Subcutaneous abdominal adipose tissue (tissue), 5 donors: ENCODE measurements around the gene ARX.

Experiments used
- H3K27ac ChIP-seq: one replicate; pipeline ENCODE4 v1.7.0; 2013; ENCODE audit warnings: low read depth, mild to moderate bottlenecking, inconsistent platforms, low read length, moderate library complexity
- H3K27me3 ChIP-seq, 5 donors: one replicate each; pipeline ENCODE4 v1.7.0; 2013; ENCODE audit warnings: low read length in 5 of 5, inconsistent platforms in 1 of 5; ENCODE audit not compliant: control insufficient read depth in 5 of 5, insufficient read depth in 4 of 5
- H3K36me3 ChIP-seq, 5 donors: one replicate each; pipeline ENCODE4 v1.7.0; 2013; ENCODE audit warnings: low read length in 5 of 5; ENCODE audit not compliant: control insufficient read depth in 5 of 5, insufficient read depth in 5 of 5
- H3K4me1 ChIP-seq, 5 donors: one replicate each; pipeline ENCODE4 v1.7.0; 2013; ENCODE audit warnings: low read length in 5 of 5, mild to moderate bottlenecking in 3 of 5, moderate library complexity in 1 of 5; ENCODE audit not compliant: control insufficient read depth in 5 of 5, insufficient read depth in 5 of 5
- H3K4me3 ChIP-seq, 5 donors: one replicate each; pipeline ENCODE4 v1.7.0; 2013; ENCODE audit warnings: low read length in 5 of 5, low read depth in 1 of 5
- H3K9ac ChIP-seq, 5 donors: one replicate each; pipeline ENCODE4 v1.7.0; 2013; ENCODE audit warnings: low read length in 5 of 5, mild to moderate bottlenecking in 4 of 5, moderate library complexity in 3 of 5
- H3K9me3 ChIP-seq, 5 donors: one replicate each; pipeline ENCODE4 v1.7.0; 2013; ENCODE audit warnings: low read length in 5 of 5; ENCODE audit not compliant: control insufficient read depth in 5 of 5
- donor health status: healthy.
- donor health status: healthy.
- donor health status: healthy.
- donor health status: healthy.
- donor health status: healthy.

Gene ARX

DNA sequence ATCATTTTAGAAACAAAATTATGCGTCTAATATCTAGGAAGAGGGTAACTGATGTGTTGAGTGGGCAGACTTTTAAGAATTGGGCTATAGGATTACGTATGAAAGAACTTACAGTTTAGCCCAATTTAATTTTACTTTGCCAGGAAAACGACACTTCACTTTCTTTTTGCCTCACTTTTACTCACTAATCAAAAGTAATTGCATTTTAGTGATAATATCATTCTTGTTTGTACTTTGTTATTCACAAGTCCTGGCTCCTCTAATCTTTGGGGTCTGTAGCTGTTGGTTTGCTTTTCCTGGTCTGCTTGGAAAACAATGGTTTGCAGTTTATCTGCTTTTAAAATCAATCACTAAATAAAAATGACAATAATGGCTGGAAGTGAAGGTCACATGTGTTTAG, 2.9 kb upstream of the ARX start:
- Histone ChIP-seq H3K27me3 (peaks cover 55 to 92% (median 80%) of the 10 kb centered on the region in 5 donors), H3K4me3 (no peak overlapping the region), H3K9ac (no peak overlapping the region), H3K27ac (no peak overlapping the region), H3K9me3 (no peaks in the 10 kb centered on the region), H3K36me3 (no peaks in the 10 kb centered on the region), H3K4me1 (peaks cover 0 to 39% (median 20%) of the 10 kb centered on the region in 5 donors)

DNA sequence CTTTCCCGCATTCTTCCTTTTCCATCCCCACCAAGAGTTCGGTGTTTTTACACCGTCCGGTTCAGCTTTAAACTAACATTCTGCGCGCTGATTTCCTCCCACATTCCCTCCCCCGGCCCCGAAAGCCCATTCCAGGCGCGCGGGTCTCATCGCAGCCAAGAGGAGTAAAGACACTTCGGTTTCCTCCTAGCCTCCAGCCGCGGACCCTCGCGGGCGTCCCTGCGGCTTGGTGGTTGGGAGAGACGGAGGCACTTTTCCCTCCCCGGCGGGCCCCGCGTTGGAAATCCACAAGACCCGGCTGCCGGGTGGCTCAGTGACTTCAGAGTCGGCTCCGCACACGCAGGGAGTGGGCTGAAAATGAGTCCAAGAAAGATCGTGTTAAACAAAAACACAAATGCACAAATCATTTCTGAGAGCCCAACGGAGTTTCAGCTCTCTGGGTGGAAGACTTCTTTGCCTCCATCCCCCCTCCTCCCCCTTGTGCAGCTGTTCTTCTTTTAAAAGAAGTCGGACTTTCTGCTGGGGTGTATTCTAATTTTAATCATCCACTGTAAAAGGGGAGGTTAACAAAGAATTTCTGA, 2.0 kb upstream of the ARX start:
- peaks cover 52 to 87% (median 74%) of the 10 kb centered on the region in 5 donors for H3K27me3 ChIP-seq
- peak overlapping the region in 2 of 5 donors; percentile 7 to 24 for H3K4me3 ChIP-seq
- H3K4me1 ChIP-seq = peaks cover 0 to 44% (median 23%) of the 10 kb centered on the region in 5 donors
- H3K36me3 ChIP-seq = no peaks in the 10 kb centered on the region
- H3K9me3 ChIP-seq = peaks cover 0 to 4% (median 2%) of the 10 kb centered on the region in 5 donors
- H3K27ac ChIP-seq = no peak overlapping the region
- H3K9ac ChIP-seq = no peak overlapping the region

DNA sequence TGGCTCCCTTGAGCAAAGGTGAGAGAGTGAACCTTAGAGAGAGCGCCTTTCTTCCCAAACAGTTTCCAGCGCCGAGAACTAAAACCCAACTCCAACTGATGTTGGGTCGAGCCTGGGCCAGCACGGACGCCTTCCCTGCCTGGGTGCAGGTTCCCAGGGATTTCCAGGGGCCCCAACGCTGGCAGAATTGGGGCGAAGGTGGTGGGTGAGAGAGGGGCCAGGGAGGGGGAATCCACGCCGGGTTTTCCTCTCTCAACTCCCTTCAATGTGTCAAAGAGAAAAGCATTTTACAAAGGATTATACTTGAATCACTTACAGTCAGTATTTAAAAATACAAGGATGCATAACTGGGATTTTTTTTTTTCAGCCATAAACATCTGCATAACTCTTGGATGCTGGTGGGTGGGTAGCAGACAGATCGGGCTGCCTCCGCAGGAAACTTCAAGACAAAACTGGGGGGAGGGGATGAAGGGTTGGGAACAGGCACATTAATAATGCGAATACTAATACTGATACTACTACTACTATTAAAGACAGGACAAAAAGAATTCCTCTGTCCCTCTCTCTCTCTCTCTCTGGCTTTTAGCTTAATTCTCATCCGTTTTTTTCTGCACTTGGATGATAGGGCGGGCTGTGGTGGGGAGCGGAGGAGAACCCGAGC, 1.3 kb upstream of the ARX start:
- Histone ChIP-seq H3K27ac (no peak overlapping the region), H3K4me3 (peak overlapping the region in 1 of 5 donors; percentile 24), H3K4me1 (peaks cover 0 to 45% (median 30%) of the 10 kb centered on the region in 5 donors), H3K9ac (no peak overlapping the region), H3K27me3 (peaks cover 48 to 86% (median 71%) of the 10 kb centered on the region in 5 donors), H3K36me3 (no peaks in the 10 kb centered on the region), H3K9me3 (peaks cover 0 to 5% (median 3%) of the 10 kb centered on the region in 5 donors)

DNA sequence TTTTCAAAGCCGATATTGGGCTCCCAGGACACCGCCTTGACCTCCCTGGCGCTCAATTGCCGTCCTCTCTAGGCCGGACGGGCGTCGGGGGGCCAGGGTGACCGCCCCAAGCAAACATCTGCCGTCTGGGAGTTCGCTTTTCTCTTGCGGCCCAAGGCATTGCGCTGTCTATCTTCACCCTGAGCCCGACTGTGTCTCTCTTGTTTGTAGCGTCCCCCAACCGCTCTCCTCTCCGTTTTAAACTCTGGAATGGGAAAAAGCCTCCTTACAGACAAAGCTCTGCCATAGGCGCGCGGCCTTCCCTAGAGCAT, 551 bp upstream of the ARX start:
- peaks cover 0 to 5% (median 3%) of the 10 kb centered on the region in 5 donors for H3K9me3 ChIP-seq
- H3K27me3 ChIP-seq = peaks cover 48 to 86% (median 71%) of the 10 kb centered on the region in 5 donors
- no peak overlapping the region for H3K4me3 ChIP-seq
- no peaks in the 10 kb centered on the region for H3K36me3 ChIP-seq
- no peak overlapping the region for H3K27ac ChIP-seq
- peaks cover 0 to 43% (median 29%) of the 10 kb centered on the region in 5 donors for H3K4me1 ChIP-seq
- no peak overlapping the region for H3K9ac ChIP-seq

DNA sequence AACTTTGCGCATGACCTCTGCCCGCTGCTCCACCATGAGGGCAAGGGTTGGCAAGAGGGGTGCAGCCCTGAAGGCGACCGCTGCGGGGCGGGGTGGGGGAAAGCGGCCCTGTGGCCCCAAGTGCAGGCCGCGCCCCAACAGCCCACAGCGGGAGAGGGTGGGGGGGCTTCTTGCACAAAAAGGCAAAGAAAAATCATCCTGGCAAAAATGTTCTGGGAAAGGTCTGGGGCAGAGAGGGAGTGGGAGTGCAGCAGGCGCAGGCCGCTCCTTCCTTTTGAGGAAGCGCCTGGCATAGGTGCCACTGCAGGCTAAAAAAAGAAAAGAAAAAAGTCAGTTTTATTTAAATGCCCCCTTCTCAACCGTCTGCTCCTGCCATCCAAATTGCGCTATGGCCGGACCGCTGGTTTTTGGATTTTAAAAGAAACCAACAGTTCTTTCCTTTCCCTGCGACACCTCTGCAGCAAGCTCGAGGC, 1.4 kb downstream of the ARX start:
- Histone ChIP-seq H3K27me3 (peaks cover 38 to 86% (median 70%) of the 10 kb centered on the region in 5 donors), H3K9ac (no peak overlapping the region), H3K36me3 (no peaks in the 10 kb centered on the region), H3K4me3 (no peak overlapping the region), H3K9me3 (peaks cover 0 to 5% (median 3%) of the 10 kb centered on the region in 5 donors), H3K27ac (no peak overlapping the region), H3K4me1 (peaks cover 0 to 31% (median 19%) of the 10 kb centered on the region in 5 donors)

- peaks cover 38 to 87% (median 72%) of the 10 kb centered on the region in 5 donors for H3K27me3 ChIP-seq
- peaks cover 0 to 5% (median 3%) of the 10 kb centered on the region in 5 donors for H3K9me3 ChIP-seq
- no peak overlapping the region for H3K27ac ChIP-seq
- no peak overlapping the region for H3K9ac ChIP-seq
- H3K4me3 ChIP-seq = no peak overlapping the region
- H3K36me3 ChIP-seq = no peaks in the 10 kb centered on the region
- H3K4me1 ChIP-seq = peaks cover 0 to 31% (median 19%) of the 10 kb centered on the region in 5 donors
Measured at GRCh38 chrX:25013632-25014365, 2.0 kb downstream of the ARX start.

GRCh38 chrX:25012793-25013631, 2.8 kb downstream of the ARX start:
- H3K9ac ChIP-seq = no peak overlapping the region
- H3K36me3 ChIP-seq = no peaks in the 10 kb centered on the region
- H3K27me3 ChIP-seq = peaks cover 37 to 88% (median 76%) of the 10 kb centered on the region in 5 donors
- H3K4me1 ChIP-seq = peaks cover 0 to 31% (median 19%) of the 10 kb centered on the region in 5 donors
- no peak overlapping the region for H3K27ac ChIP-seq
- H3K9me3 ChIP-seq = peaks cover 0 to 5% (median 3%) of the 10 kb centered on the region in 5 donors
- peak overlapping the region; percentile 22 to 63 (median 38) for H3K4me3 ChIP-seq

DNA sequence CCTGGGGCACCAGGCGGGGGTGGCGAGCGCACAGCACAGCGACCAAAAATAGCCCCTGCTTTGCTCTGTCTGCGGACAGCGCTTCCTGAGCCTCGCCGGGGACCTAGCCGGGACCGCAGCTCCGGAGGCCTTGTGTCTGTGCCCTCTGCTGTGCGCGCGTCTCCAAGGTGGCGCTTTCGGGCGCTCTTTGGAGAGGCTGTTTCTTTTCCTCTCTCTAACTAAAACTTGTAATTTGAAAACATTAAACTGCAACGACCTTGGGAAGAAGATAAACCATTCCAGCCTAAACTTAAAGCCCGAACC, 3.4 kb downstream of the ARX start:
- Histone ChIP-seq H3K36me3 (no peaks in the 10 kb centered on the region), H3K27me3 (peaks cover 36 to 88% (median 79%) of the 10 kb centered on the region in 5 donors), H3K27ac (no peak overlapping the region), H3K4me3 (peak overlapping the region in 1 of 5 donors; percentile 63), H3K4me1 (peaks cover 0 to 25% (median 15%) of the 10 kb centered on the region in 5 donors), H3K9me3 (peaks cover 0 to 5% (median 3%) of the 10 kb centered on the region in 5 donors), H3K9ac (no peak overlapping the region)

GRCh38 chrX:25011589-25012432, 4.0 kb downstream of the ARX start:
- no peak overlapping the region for H3K4me3 ChIP-seq

More at GRCh38 chrX:25011589-25012432, 4.0 kb downstream of the ARX start:
- peaks cover 39 to 88% (median 78%) of the 10 kb centered on the region in 5 donors for H3K27me3 ChIP-seq
- no peak overlapping the region for H3K9ac ChIP-seq
- H3K9me3 ChIP-seq = peaks cover 0 to 5% (median 3%) of the 10 kb centered on the region in 5 donors
- H3K27ac ChIP-seq = no peak overlapping the region
- peaks cover 0 to 24% (median 15%) of the 10 kb centered on the region in 5 donors for H3K4me1 ChIP-seq
- H3K36me3 ChIP-seq = no peaks in the 10 kb centered on the region
